Subcutaneous abdominal adipose tissue (tissue), 5 donors: ENCODE measurements around the gene SOD1.
A peak's percentile ranks its signal among the peaks of the same experiment; 100 is the strongest.

Experiments
- H3K27ac ChIP-seq: one replicate; pipeline ENCODE4 v1.7.0; 2013; ENCODE audit warnings: low read depth, mild to moderate bottlenecking, inconsistent platforms, low read length, moderate library complexity
- H3K27me3 ChIP-seq, 5 donors: one replicate each; pipeline ENCODE4 v1.7.0; 2013; ENCODE audit warnings: low read length in 5 of 5, inconsistent platforms in 1 of 5; ENCODE audit not compliant: control insufficient read depth in 5 of 5, insufficient read depth in 4 of 5
- H3K36me3 ChIP-seq, 5 donors: one replicate each; pipeline ENCODE4 v1.7.0; 2013; ENCODE audit warnings: low read length in 5 of 5; ENCODE audit not compliant: control insufficient read depth in 5 of 5, insufficient read depth in 5 of 5
- H3K4me1 ChIP-seq, 5 donors: one replicate each; pipeline ENCODE4 v1.7.0; 2013; ENCODE audit warnings: low read length in 5 of 5, mild to moderate bottlenecking in 3 of 5, moderate library complexity in 1 of 5; ENCODE audit not compliant: control insufficient read depth in 5 of 5, insufficient read depth in 5 of 5
- H3K4me3 ChIP-seq, 5 donors: one replicate each; pipeline ENCODE4 v1.7.0; 2013; ENCODE audit warnings: low read length in 5 of 5, low read depth in 1 of 5
- H3K9ac ChIP-seq, 5 donors: one replicate each; pipeline ENCODE4 v1.7.0; 2013; ENCODE audit warnings: low read length in 5 of 5, mild to moderate bottlenecking in 4 of 5, moderate library complexity in 3 of 5
- H3K9me3 ChIP-seq, 5 donors: one replicate each; pipeline ENCODE4 v1.7.0; 2013; ENCODE audit warnings: low read length in 5 of 5; ENCODE audit not compliant: control insufficient read depth in 5 of 5
- donor health status: healthy.
- donor health status: healthy.
- donor health status: healthy.
- donor health status: healthy.
- donor health status: healthy.

The SOD1 gene

GRCh38 chr21:31659536-31660258 is at the start of gene SOD1:
TSS of gene SOD1 (plus strand) at chr21:31659693. CDS start at chr21:31659770, 77 bp downstream.
- peaks cover 1 to 50% (median 38%) of the 10 kb centered on the region in 5 donors for H3K4me1 ChIP-seq
- H3K36me3 ChIP-seq = peaks cover 4 to 17% (median 10%) of the 10 kb centered on the region in 5 donors
- no peaks in the 10 kb centered on the region for H3K27me3 ChIP-seq
- H3K9me3 ChIP-seq = no peaks in the 10 kb centered on the region
- peak within 1 kb of the TSS; percentile 63 to 96 (median 93) for H3K9ac ChIP-seq
- peak within 1 kb of the TSS; percentile 67 to 98 (median 89) for H3K4me3 ChIP-seq
- H3K27ac ChIP-seq = peak within 1 kb of the TSS; percentile 92

DNA sequence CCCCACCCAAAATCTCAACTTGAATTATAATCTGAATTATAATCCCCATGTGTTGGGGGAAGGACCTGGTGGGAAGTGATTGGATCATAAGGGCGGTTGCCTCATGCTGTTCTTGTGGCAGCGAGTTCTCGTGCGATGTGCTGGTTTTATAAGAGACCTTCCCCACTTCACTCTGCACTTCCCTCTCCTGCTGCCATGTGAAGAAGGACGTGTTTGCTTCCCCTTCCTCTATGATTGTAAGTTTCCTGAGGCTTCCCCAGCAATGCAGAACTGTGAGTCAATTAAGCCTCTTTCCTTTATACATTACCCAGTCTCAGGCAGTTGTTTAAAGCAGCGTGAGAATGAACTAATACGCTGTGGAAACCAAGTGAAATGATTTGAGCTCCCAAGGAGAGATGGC is 48.0 kb upstream of the SOD1 start:
- Histone ChIP-seq H3K27ac (no peak overlapping the region), H3K27me3 (peaks cover 0 to 5% (median 0%) of the 10 kb centered on the region in 5 donors), H3K4me3 (no peak overlapping the region), H3K9ac (no peak overlapping the region), H3K9me3 (peaks cover 0 to 6% (median 0%) of the 10 kb centered on the region in 5 donors), H3K36me3 (no peaks in the 10 kb centered on the region), H3K4me1 (peaks cover 0 to 6% (median 0%) of the 10 kb centered on the region in 5 donors)

DNA sequence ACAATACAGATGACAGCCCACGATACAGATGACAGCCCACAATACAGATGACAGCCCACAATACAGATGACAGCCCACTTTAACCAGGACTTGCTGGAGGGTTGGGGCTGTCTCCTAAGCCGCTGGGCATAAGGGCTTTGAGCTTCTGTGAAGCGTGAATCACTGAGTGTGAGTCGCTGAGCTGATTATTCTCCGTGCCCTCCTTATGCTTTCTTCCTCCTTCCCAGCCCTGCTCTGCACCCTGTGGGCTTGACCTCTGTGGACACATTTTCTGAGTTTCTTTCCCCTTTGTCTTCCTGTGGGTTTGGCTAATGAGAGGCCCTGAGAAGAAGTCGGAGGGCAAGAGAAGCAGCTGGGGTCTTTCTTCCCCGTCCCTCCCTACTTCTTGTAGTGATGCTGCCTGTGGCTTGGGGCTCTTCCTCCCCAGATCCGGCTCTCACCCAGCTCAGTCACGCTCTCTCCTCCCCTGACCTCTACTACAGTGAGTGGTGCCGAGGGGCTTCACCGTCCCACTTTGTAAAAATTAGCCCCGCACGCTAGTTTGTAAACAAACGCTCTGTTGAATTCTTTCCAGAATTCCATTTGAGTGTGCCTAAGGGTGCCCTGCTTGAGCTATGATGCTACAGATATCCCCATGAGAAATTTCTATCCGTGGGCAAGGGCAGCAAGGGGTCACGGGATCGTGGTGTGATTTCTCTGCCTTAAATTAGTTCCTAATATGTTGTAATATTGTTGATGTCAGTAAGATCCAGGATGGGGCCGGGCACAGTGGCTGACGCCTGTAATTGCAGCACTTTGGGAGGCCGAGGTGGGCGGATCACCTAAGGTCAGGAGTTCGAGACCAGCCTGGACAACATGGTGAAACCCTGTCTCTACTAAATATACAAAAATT is 46.4 kb upstream of the SOD1 start:
- Histone ChIP-seq H3K9me3 (peaks cover 0 to 6% (median 0%) of the 10 kb centered on the region in 5 donors), H3K4me1 (peaks cover 0 to 6% (median 0%) of the 10 kb centered on the region in 5 donors), H3K36me3 (no peaks in the 10 kb centered on the region), H3K4me3 (no peak overlapping the region), H3K27me3 (peaks cover 0 to 5% (median 0%) of the 10 kb centered on the region in 5 donors), H3K9ac (no peak overlapping the region), H3K27ac (no peak overlapping the region)

DNA sequence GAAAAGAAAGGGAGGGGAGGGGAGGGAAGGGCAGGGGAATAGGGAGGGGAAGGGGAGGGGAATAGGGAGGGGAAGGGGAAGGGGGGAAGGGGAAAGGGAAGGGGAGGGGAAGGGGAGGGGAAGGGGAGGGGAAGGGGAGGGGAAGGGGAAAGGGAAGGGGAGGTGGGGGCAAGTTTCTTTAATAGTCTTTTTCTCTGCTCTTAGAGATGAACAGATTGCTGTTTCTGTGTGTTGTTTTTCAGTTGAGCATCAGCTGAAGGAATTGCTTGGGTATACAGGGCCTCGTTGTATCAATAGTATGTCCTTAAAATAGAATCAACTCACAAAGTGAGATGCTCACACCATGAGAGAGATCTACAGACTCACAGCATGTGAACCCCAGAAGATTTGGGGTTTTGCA is 44.8 kb upstream of the SOD1 start:
- Histone ChIP-seq H3K4me3 (no peak overlapping the region), H3K4me1 (peaks cover 0 to 6% (median 0%) of the 10 kb centered on the region in 5 donors), H3K36me3 (no peaks in the 10 kb centered on the region), H3K9me3 (peaks cover 0 to 8% (median 0%) of the 10 kb centered on the region in 5 donors), H3K27me3 (peaks cover 0 to 5% (median 0%) of the 10 kb centered on the region in 5 donors), H3K9ac (no peak overlapping the region), H3K27ac (no peak overlapping the region)

- Histone ChIP-seq H3K4me1 (peaks cover 0 to 6% (median 0%) of the 10 kb centered on the region in 5 donors), H3K9me3 (peaks cover 0 to 4% (median 0%) of the 10 kb centered on the region in 5 donors), H3K4me3 (no peak overlapping the region), H3K9ac (no peak overlapping the region), H3K27ac (no peak overlapping the region), H3K36me3 (no peaks in the 10 kb centered on the region), H3K27me3 (peaks cover 0 to 5% (median 0%) of the 10 kb centered on the region in 5 donors)
Measured at GRCh38 chr21:31616216-31616615, 43.3 kb upstream of the SOD1 start.

DNA sequence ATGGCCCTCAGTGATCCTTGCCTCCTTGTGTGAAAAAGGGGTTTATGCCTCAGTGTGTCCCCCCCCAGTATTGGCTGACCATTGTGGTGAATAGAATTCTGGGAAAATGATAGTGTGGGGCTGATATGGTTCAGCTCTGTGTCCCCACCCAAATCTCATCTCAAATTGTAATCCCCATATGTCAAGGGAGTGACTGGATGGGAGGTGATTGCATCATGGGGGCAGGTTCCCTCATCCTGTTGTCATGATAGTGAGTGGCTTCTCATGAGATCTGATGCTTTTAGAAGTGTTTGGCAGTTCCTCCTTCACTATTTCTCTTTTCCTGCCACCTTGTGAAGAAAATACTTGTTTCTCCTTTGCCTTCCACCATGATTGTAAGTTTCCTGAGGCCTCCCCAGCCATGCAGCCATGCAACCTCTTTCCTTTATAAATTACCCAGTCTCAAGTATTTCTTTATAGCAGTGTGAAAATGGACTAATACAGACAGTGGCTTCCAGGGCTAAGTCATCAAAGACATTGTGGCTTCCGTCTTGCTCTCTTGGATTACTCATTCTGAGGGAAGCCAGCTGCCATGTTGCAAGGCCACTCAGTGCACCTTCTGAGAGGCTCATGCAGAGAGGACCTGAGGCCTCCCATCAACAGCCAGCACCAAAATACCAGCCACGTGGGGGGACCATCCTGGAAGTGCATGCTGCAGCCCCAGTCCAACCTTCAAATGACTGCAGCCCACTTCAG is 40.6 kb upstream of the SOD1 start:
- Histone ChIP-seq H3K27me3 (no peaks in the 10 kb centered on the region), H3K27ac (no peak overlapping the region), H3K4me1 (no peaks in the 10 kb centered on the region), H3K4me3 (no peak overlapping the region), H3K36me3 (no peaks in the 10 kb centered on the region), H3K9ac (no peak overlapping the region), H3K9me3 (peaks cover 0 to 4% (median 0%) of the 10 kb centered on the region in 5 donors)

GRCh38 chr21:31622397-31622796 is 37.1 kb upstream of the SOD1 start:
- Histone ChIP-seq H3K4me3 (no peak overlapping the region), H3K9ac (no peak overlapping the region), H3K4me1 (no peaks in the 10 kb centered on the region), H3K27me3 (no peaks in the 10 kb centered on the region), H3K9me3 (peaks cover 0 to 4% (median 0%) of the 10 kb centered on the region in 5 donors), H3K27ac (no peak overlapping the region), H3K36me3 (no peaks in the 10 kb centered on the region)

DNA sequence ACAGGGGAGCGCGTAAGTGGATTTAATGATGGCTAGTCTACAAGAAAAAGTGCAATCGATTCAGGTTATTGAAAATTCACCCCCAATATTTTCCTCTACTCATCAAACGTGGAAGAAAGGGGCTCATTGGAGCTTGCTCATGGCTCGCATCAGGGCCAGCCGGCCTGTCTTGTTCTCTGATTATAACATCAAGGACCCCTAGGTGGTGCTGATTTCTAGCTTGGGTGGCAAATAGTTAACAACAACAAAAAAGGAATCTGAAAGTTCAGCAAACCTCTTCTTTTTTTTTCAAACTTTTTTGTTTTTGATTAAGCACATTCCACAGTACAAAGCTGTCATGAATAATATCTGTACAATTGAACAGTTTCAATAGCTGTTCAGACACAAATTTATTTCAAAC is 35.8 kb upstream of the SOD1 start:
- Histone ChIP-seq H3K4me3 (no peak overlapping the region), H3K9ac (no peak overlapping the region), H3K4me1 (no peaks in the 10 kb centered on the region), H3K36me3 (no peaks in the 10 kb centered on the region), H3K27me3 (no peaks in the 10 kb centered on the region), H3K27ac (no peak overlapping the region), H3K9me3 (peaks cover 0 to 4% (median 0%) of the 10 kb centered on the region in 5 donors)

GRCh38 chr21:31624181-31624580 is 35.3 kb upstream of the SOD1 start:
- H3K27me3 ChIP-seq = no peaks in the 10 kb centered on the region
- H3K36me3 ChIP-seq = no peaks in the 10 kb centered on the region
- H3K9ac ChIP-seq = no peak overlapping the region
- H3K9me3 ChIP-seq = peaks cover 0 to under 1% (median 0%) of the 10 kb centered on the region in 5 donors
- H3K27ac ChIP-seq = no peak overlapping the region
- no peaks in the 10 kb centered on the region for H3K4me1 ChIP-seq
- H3K4me3 ChIP-seq = no peak overlapping the region
